Immature natural killer cell (primary cell): Measurements from ENCODE around the gene INPP4A. TPM values are rescaled to one million over a fixed set of nuclear protein-coding genes. Genes with fewer than 3 reads are reported as not detected.

Experiments used
- DNase-seq, 3 donors: peaks; one replicate each; pipeline ENCODE4 v3.0.0; 2022; ENCODE audit warnings: mixed read lengths in 1 of 3
- H3K27ac Mint-ChIP-seq, 6 donors: one replicate each; pipeline ENCODE4 v1.8.0; 2020; ENCODE audit warnings: mixed read lengths in 6 of 6, mild to moderate bottlenecking in 5 of 6, inconsistent platforms in 4 of 6, moderate library complexity in 3 of 6
- H3K27me3 Mint-ChIP-seq, 3 donors: one replicate each; pipeline ENCODE4 v1.8.0; 2020 to 2021; ENCODE audit warnings: low read depth in 3 of 3, mild to moderate bottlenecking in 3 of 3, mixed read lengths in 3 of 3, moderate library complexity in 3 of 3, inconsistent platforms in 1 of 3
- H3K36me3 Mint-ChIP-seq, 3 donors: one replicate each; pipeline ENCODE4 v1.8.0; 2020; ENCODE audit warnings: mixed read lengths in 3 of 3, inconsistent platforms in 2 of 3, mild to moderate bottlenecking in 2 of 3
- H3K4me1 Mint-ChIP-seq, 2 donors: one replicate each; pipeline ENCODE4 v1.8.0; 2020; ENCODE audit warnings: inconsistent platforms in 2 of 2, mild to moderate bottlenecking in 2 of 2, mixed read lengths in 2 of 2, moderate library complexity in 1 of 2
- H3K4me3 Mint-ChIP-seq, 5 donors: one replicate each; pipeline ENCODE4 v1.8.0; 2020; ENCODE audit warnings: mild to moderate bottlenecking in 5 of 5, mixed read lengths in 5 of 5, inconsistent platforms in 3 of 5, moderate library complexity in 3 of 5
- H3K9me3 Mint-ChIP-seq, 6 donors: one replicate each; pipeline ENCODE4 v1.8.0; 2020; ENCODE audit warnings: mild to moderate bottlenecking in 6 of 6, mixed read lengths in 6 of 6, inconsistent platforms in 4 of 6, moderate library complexity in 3 of 6
- polyA plus RNA-seq, 3 donors: library from polyadenylated mRNA; unstranded; fragments of 300-500 nt; fragmentation: Illumina TruSeq; gene quantifications; one replicate each; pipeline ENCODE4 v1.2.3, GENCODE V29; 2021

Gene INPP4A
- polyA plus RNA-seq, 3 donors from 2014 or later = 34.1 to 101 (median 35.0) TPM

DNA sequence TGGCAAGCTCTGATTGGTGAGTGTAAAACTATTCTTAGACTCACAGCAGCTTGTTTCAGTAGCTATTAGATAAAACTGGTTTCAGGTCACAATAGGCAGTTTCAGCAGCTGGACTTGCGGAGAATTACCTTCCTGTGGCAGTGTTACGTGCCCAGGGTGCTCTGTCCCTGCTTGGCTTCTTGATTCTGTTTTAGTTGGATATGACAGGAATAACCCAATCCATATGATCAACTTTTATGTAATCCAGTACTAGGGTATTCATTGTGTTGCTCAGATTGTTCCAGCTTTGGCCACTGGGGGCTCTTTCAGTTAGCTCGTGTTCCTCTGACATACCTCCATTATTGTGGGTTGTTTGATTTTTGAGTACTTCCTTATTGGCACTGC lies 43.1 kb downstream of the INPP4A start:
- peak; percentile 35 to 50 (median 39) for DNase-seq
- H3K36me3 Mint-ChIP-seq = no peaks in the 10 kb centered on the region
- peaks cover 0 to 2% (median 2%) of the 10 kb centered on the region in 3 donors for H3K27me3 Mint-ChIP-seq
- H3K4me3 Mint-ChIP-seq = peak overlapping the region; percentile 33 to 60 (median 57)
- H3K27ac Mint-ChIP-seq = peak overlapping the region; percentile 71 to 87 (median 78)
- no peaks in the 10 kb centered on the region for H3K9me3 Mint-ChIP-seq
- H3K4me1 Mint-ChIP-seq = peaks cover 98 to 100% of the 10 kb centered on the region in 2 donors

DNA sequence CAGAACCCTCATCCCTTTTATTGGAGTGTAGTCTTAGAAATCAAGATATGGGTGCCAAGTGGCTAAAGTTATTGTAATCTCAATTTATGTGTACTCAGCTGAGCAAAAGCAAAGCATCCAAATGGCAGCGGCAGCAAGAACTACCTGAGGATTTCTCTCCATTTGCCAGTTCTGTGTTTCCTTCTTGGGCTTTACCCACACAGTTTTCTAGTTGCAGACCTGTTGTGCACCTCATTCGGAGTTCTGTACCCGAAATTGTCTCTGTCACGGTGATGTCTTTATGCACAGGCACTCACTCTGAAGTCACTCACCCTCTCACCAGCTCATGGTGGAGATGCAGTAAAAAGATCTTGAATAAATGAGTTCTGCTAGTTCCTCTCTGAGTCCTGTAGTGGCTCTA lies 43.6 kb downstream of the INPP4A start:
- peak overlapping the region; percentile 33 to 71 (median 58) for H3K4me3 Mint-ChIP-seq
- peaks cover 99 to 100% of the 10 kb centered on the region in 2 donors for H3K4me1 Mint-ChIP-seq

DNA sequence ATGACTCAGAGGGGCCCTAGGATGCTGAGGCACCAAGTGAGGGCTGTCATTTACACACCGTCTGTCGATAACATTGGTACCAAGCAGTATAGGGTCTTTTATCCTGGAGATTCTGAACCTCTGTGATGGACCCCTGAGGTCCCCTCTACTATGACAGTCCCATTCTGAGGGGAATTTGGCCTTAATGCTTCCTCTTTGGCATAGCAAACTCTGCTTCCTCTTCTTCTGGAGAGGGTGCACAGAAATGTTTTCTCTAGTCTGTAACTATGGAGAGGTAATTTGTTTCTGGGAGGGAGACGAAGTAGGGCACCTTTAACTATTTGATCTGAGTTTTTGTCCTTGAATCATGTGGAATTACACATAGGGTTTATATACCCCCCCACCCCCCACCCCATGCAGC lies 44.8 kb downstream of the INPP4A start:
- H3K27me3 Mint-ChIP-seq = no peaks in the 10 kb centered on the region
- H3K4me1 Mint-ChIP-seq = peaks cover 98 to 100% of the 10 kb centered on the region in 2 donors
- peak overlapping the region; percentile 69 to 90 (median 78) for H3K27ac Mint-ChIP-seq
- peaks cover 0 to 3% (median 2%) of the 10 kb centered on the region in 3 donors for H3K36me3 Mint-ChIP-seq
- DNase-seq = no peak
- H3K4me3 Mint-ChIP-seq = peak overlapping the region in 2 of 5 donors; percentile 41 to 52
- no peaks in the 10 kb centered on the region for H3K9me3 Mint-ChIP-seq

More for the DNA sequence above, 43.6 kb downstream of the INPP4A start:
- DNase-seq = no peak
- peak overlapping the region; percentile 71 to 87 (median 78) for H3K27ac Mint-ChIP-seq
- no peaks in the 10 kb centered on the region for H3K9me3 Mint-ChIP-seq
- H3K27me3 Mint-ChIP-seq = peaks cover 0 to 2% (median 2%) of the 10 kb centered on the region in 3 donors
- H3K36me3 Mint-ChIP-seq = no peaks in the 10 kb centered on the region

DNA sequence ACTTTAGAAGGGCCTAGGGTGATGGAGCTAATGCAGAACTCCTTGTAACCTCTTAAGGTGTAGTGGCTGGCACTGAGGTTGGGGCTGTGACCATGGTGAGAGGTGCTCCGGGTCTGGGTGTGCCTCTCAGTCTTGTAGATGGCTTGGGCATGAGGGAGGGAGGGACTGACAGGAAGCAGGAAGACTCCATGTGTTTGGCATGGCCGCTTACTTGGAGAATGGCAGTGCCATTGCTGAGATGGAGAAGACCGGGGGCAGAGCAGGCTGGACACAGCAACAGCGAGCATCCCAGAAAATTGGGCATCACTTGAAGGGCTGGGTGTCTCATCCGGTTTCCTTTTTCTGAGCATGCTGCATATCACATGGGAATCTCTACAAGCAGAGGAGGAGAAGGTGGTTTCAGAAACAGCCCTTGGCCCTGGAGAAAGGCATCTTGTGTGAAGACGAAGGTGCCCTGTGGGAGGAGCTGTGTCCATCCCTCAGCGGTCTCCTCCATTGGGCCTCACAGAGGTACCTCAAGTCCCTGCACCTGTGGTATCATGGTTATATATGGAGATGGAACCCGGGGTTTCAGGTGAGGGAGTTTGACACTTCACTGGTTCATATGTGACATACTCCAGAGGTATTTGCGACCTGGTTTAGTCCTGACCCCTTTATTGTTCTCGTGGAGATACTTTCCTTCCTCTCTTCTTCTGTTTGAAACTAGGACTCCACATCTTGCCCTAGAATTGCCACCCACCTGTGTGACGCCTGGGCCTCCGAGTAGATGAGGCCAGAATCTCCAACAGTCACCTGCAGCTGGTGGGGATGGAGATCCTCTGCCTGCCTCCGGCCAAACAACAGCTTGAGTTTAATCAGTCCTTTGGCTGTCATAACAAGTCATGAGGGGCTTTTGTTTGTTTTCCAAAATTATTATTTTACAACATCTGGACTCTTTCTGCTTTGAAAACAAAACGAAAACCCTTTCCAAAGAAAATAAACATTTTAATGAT lies 45.6 kb downstream of the INPP4A start:
- no peaks in the 10 kb centered on the region for H3K9me3 Mint-ChIP-seq
- peaks cover 98 to 100% of the 10 kb centered on the region in 2 donors for H3K4me1 Mint-ChIP-seq
- H3K36me3 Mint-ChIP-seq = peaks cover 0 to 5% (median 3%) of the 10 kb centered on the region in 3 donors
- no peak for DNase-seq
- peak overlapping the region; percentile 35 to 90 (median 78) for H3K27ac Mint-ChIP-seq
- peak overlapping the region in 4 of 5 donors; percentile 41 to 52 (median 48) for H3K4me3 Mint-ChIP-seq
- no peaks in the 10 kb centered on the region for H3K27me3 Mint-ChIP-seq

DNA sequence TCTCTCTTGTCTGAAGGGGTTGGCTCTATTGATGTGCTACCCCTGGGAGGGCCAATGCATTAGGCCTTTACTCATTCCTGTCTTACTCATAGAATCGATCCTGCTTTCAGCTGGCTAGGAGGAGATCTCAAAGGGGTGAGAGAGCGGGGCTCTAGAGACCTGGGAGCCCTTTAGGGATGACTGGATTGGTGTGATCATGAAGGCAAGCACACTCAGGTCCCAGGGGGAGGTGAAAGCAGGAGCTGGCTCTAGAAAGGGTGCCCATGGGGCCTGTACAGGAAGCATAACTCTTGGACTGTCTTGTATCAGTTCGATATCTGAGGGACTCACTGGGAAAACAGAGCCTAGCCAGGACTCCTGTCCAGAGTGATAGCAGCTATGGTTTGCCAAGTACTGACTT lies 47.8 kb downstream of the INPP4A start:
- H3K36me3 Mint-ChIP-seq = peaks cover 8 to 15% (median 13%) of the 10 kb centered on the region in 3 donors
- peak overlapping the region; percentile 36 to 90 (median 78) for H3K27ac Mint-ChIP-seq
- peaks cover 93 to 100% of the 10 kb centered on the region in 2 donors for H3K4me1 Mint-ChIP-seq
- H3K27me3 Mint-ChIP-seq = no peaks in the 10 kb centered on the region
- DNase-seq = no peak
- H3K4me3 Mint-ChIP-seq = peak overlapping the region in 2 of 5 donors; percentile 16 to 40
- H3K9me3 Mint-ChIP-seq = no peaks in the 10 kb centered on the region

DNA sequence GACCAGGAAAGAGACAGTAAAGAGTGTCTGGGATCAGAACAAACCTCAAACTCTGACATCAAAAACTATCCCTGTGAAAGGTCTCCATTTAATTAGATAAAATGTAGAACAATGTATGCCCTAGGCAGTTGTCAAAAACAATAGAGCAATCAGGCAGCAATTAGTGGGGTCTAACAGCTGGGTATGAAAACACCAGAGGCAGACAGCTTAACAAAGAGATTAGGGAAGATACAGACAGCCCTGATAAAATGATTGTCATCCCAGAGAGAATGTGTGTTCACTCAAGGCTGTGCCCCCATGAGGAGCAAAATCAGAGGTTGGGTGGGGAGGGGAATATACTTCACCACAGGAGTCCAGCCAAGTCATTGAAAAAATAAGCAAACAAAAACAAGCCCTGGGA lies 50.0 kb downstream of the INPP4A start:
- H3K4me3 Mint-ChIP-seq = peak overlapping the region in 1 of 5 donors; percentile 1
- DNase-seq = no peak
- H3K9me3 Mint-ChIP-seq = no peaks in the 10 kb centered on the region
- H3K27ac Mint-ChIP-seq = peak overlapping the region; percentile 24 to 78 (median 74)
- peaks cover 92 to 100% of the 10 kb centered on the region in 2 donors for H3K4me1 Mint-ChIP-seq
- peaks cover 18 to 27% (median 19%) of the 10 kb centered on the region in 3 donors for H3K36me3 Mint-ChIP-seq
- no peaks in the 10 kb centered on the region for H3K27me3 Mint-ChIP-seq

DNA sequence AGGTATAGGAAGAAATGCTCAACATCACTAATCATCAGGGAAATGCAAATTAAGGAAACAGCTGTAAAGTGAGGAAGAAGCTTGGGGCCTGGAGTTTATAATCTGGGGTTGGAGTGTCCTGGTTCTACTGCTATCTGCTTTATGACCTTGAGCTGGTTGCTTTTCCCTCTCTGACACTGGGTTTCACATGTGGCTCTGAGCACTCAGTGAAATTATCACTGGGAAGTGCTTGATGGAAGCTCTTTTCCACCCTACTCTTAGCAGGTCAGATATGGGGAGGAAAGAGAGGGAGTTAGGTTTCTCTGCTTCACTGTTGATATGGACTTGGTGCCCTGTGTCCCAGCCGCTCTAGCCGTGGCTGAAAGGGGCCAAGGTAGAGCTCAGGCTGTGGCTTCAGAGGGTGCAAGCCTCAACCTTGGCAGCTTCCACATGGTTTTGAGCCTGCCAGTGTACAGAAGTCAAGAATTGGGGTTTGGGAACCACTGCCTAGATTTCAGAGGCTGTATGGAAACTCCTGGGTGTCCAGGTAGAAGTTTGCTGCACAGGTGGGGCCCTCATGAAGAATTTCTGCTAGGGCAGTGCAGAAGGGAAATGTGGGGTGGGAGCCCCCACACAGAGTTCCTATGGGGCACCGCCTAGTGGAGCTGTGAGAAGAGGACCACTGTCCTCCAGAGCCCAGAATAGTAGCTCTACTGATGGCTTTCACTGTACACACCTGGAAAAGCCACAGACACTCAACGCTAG lies 52.3 kb downstream of the INPP4A start:
- Mint-ChIP-seq H3K36me3 (peaks cover 18 to 27% (median 19%) of the 10 kb centered on the region in 3 donors), H3K27ac (peak overlapping the region; percentile 56 to 87 (median 77))

DNA sequence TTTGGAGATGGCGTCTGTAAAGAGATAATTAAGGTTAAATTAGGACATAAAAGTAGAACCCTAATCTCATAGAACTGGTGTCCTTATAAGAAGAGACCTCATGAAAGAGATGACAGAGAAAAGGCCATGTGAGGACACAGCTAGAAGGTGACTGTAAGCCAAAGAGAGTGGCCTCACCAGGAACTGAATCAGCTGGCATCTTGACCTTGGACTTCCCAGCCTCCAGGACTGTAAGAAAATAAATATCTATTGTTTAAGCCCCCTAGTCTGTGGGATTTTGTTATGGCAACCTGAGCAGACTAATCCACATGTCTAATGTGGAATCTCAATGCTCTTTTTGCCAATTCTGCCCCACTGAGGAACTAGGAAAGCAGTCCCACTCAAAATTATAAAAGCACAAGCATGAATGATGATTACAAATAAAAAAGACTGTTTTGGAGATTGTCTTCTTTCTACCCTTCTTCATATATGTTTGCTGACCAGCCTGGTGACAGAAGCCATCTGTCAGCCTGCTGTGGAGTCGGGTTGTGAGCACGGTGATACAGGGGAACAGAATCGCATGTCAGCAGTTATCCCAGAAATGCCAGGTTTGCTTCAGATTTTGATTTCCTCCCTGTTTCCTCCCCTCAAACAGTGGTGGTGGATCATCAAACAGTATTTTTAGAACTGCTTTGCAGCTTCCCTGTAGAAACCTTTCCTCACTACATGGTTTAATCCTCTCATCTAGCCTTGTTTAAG lies 54.2 kb downstream of the INPP4A start:
- Mint-ChIP-seq H3K27me3 (no peaks in the 10 kb centered on the region), H3K4me3 (no peak overlapping the region), H3K9me3 (no peaks in the 10 kb centered on the region), H3K4me1 (peaks cover 88 to 96% of the 10 kb centered on the region in 2 donors), H3K36me3 (peaks cover 18 to 27% (median 19%) of the 10 kb centered on the region in 3 donors), H3K27ac (peak overlapping the region; percentile 18 to 73 (median 60))
- DNase-seq = no peak

More for the DNA sequence above, 52.3 kb downstream of the INPP4A start:
- no peak overlapping the region for H3K4me3 Mint-ChIP-seq
- H3K9me3 Mint-ChIP-seq = no peaks in the 10 kb centered on the region
- peaks cover 87 to 96% of the 10 kb centered on the region in 2 donors for H3K4me1 Mint-ChIP-seq
- no peak for DNase-seq
- no peaks in the 10 kb centered on the region for H3K27me3 Mint-ChIP-seq

DNA sequence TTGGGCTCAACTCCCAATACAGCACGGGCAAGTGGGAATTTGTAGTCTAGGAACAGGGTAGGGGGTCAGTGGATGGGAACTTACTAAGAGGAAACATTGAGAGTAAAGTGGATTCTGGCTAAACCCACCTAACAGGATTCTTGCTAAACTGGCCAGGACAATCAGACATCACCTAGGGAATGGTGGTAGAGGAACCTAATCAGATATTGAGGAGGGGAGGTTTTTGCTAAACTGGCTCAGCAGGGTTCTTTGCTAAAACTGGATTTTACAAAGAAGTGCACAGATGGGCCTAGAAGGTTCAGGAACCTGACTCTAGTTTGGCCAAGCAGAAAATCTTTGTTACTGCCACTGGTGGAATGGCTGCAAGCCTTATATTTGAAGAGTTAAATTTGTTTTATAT lies 55.9 kb downstream of the INPP4A start:
- Mint-ChIP-seq H3K36me3 (peaks cover 13 to 30% (median 19%) of the 10 kb centered on the region in 3 donors), H3K27ac (peak overlapping the region; percentile 11 to 76 (median 71)), H3K27me3 (no peaks in the 10 kb centered on the region), H3K4me1 (peaks cover 88 to 96% of the 10 kb centered on the region in 2 donors), H3K4me3 (no peak overlapping the region), H3K9me3 (no peaks in the 10 kb centered on the region)
- DNase-seq = no peak

DNA sequence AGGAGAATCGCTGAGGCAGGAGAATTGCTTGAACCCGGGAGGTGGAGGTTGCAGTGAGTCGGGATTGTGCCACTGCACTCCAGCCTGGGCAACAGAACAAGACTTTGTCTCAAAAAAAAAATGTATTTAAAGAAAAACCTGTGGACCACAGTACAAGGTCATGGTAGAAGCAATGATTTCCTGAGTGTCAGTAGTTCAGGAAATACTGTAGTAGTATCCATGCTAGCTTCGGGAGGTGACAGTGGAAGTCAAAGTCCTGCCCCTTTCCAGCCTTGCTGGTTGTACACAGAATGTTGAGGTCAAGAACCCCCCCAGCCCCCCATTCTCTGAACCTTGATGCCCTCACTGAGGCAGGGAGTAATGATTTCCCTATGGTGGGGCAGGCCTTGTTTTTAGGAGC lies 56.6 kb downstream of the INPP4A start:
- Mint-ChIP-seq H3K27ac (peak overlapping the region in 4 of 6 donors; percentile 32 to 81 (median 75)), H3K27me3 (no peaks in the 10 kb centered on the region), H3K36me3 (peaks cover 12 to 28% (median 18%) of the 10 kb centered on the region in 3 donors), H3K4me1 (peaks cover 93 to 96% of the 10 kb centered on the region in 2 donors), H3K9me3 (no peaks in the 10 kb centered on the region), H3K4me3 (no peak overlapping the region)
- DNase-seq = no peak

DNA sequence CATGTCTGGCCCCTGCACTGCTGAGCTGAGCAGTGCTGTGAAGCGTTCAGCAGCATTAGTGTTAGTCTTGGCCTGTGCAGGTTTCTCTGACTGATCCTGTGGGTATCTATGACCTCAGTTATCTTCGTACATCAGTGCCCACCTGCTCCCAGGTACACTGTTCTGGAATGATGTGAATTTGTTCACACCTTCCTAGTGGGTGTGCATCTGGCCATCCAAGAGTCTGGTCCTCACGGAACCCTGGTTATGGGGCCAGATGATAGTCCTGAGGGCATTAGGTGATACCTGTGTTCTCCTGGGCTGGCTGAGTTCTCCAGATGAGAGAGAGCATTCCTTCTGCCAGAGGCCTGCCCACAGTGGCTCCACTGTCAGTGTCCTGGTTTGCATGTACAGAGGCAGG lies 57.2 kb downstream of the INPP4A start:
- Mint-ChIP-seq H3K27ac (peak overlapping the region; percentile 74 to 85 (median 82)), H3K9me3 (no peaks in the 10 kb centered on the region), H3K4me3 (peak overlapping the region in 3 of 5 donors; percentile 18 to 39 (median 35)), H3K36me3 (peaks cover 6 to 22% (median 11%) of the 10 kb centered on the region in 3 donors), H3K27me3 (no peaks in the 10 kb centered on the region), H3K4me1 (peaks cover 93 to 96% of the 10 kb centered on the region in 2 donors)
- no peak for DNase-seq

DNA sequence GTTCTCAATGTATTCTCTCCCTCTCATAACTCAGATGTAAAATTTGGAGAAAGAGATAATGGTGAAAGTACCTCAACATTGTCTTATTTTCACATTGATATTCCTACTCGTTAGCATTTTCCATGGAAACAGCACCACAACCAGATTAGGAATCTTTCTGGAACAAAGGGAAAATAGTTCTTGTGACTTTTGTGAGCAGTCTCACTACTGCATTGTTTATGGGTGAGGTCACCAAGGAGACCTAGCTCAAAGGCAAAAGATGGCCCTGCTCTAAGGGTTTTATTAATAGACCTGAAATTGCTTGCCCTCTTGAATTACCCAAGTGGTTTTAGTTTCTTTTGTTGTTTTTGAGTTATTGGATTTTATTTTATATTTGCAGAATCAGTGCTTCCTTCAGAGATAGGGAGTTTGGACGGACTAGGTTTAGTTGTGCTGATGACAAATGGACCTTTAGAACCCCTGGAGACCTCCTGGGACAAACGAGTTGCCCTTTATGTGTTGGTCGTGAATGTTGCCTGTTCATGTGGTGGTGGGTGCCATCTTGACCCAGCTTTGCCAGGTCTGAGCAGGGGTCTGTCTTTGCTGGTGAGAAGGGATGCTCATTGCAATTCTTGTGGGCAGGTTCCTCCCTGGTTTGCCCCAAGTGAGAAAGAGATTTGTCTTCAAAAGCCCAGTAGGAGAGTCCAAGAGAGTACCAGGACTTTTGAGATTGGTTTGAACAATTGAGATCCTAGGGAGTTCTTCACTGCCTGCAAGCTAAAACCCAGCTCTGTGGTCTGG lies 58.1 kb downstream of the INPP4A start:
- no peak for DNase-seq
- peak overlapping the region in 3 of 5 donors; percentile 21 to 74 (median 49) for H3K4me3 Mint-ChIP-seq
- no peaks in the 10 kb centered on the region for H3K9me3 Mint-ChIP-seq
- no peaks in the 10 kb centered on the region for H3K27me3 Mint-ChIP-seq
- peak overlapping the region; percentile 76 to 93 (median 85) for H3K27ac Mint-ChIP-seq
- peaks cover 1 to 19% (median 7%) of the 10 kb centered on the region in 3 donors for H3K36me3 Mint-ChIP-seq
- H3K4me1 Mint-ChIP-seq = peaks cover 93 to 96% of the 10 kb centered on the region in 2 donors
